Left hindlimb (tissue), 1 donor: ENCODE results near the gene ROBO1.
"Not testable (repeated sequence)": the region's sequence is repeated elsewhere in the genome, so short reads cannot be mapped to it uniquely, and the experiment has no call there.

Experiments
- DNase-seq: peaks from one replicate; pipeline ENCODE4 v3.0.0-alpha.2; 2018

ROBO1 gene

DNA sequence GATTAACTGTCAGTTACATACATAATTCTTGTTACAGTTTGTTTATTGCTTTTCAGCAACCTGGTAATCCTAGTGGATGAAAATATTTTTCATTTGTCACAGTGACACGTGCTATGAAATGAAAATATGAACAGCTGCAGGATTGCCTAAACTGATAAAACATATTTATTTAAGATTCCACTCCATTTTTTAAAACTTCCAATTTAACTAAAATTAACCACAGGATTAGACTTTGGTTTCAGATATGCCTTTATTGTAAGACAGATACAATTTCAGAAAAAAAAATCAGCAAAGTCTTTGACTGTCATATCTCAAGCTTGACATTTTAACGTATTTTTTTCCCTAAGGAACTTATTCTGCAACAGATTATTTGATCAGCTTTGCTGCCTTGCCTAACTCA is 550.7 kb downstream of the ROBO1 start:
- no peak for DNase-seq

DNA sequence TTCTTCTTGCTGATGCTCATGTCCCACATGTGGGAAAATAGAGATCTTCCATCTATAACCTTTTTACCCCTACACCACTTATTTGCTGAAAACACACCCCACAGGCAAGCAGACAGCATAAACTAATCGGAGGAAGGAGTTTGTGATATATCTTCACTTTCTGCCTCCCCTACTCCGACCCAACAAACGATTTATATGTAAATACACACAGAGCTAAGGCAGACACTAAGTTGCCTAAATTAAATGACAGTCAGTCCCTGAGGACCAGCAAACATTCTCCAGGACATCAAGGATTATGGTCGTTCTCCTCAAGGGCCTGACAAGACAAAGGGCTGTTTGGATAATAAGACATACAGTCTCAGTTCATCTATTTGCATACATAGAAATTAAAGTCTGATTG is 552.5 kb downstream of the ROBO1 start:
- no peak for DNase-seq

DNA sequence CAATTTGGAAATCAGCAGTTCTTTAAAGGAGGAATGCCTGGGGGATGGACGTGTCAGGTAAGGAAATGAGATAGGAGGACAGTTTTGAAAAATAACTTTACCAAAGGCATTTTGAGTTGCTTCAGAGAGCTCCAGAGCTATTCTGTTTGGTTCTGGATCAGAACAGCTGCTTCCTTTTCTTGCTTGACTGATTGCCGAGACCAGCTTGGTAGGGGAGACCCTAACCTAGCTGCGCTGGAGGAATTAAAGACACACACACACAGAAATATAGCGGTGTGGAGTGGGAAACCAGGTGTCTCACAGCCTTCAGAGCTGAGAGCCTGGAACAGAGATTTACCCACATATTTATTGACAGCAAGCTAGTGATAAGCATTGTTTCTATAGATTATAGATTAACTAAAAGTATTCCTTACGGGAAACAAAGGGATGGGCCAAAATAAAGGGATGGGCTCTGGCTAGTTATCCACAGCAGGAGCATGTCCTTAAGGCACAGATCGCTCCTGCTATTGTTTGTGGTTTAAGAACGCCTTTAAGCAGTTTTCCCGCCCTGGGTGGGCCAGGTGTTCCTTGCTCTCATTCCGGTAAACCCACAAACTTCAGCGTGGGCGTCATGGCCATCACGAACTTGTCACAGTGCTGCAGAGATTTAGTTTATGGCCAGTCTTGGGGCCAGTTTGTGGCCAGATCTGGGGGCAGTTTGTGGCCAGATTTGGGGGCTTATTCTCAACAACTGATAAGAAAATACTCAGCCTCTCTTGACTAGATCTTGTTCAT is 556.0 kb downstream of the ROBO1 start:
- no peak for DNase-seq

DNA sequence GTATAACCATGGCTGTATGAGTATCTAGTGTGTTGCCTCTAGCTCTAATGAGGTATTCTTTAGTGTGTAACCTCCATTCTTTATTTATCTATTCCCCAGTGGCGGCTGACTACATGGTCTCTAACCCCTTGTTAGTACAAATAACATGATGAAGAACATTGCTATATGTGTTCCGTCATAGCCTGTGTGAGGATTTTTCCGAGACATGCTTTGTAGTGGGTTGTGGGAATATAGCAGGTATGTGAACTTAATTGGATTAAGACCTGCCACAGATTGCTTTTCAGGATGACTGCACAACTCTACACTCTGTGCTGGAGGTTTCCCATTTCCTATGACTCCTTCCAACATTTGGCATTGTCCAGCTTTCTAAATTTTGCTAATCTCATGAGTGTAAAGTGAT is 563.4 kb downstream of the ROBO1 start:
- no peak for DNase-seq

DNA sequence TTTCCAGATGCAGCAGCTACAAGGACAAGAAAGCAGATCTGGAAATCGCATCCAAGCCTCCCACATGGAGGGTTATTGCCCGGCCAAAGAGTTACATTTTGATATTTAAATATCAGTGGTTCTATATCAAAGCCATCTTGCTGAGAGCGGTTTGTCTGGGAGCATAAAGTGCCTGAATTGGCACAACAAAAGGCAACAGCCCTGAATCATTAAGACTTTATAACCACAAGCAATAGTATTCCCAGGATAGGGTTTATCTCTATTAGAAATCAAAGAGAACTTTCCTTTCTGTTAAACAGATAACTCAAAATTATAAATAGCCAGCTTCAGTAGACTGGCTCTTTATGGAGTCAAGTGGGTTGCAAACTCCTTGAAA is 564.7 kb downstream of the ROBO1 start:
- DNase-seq, result peak; percentile 28

DNA sequence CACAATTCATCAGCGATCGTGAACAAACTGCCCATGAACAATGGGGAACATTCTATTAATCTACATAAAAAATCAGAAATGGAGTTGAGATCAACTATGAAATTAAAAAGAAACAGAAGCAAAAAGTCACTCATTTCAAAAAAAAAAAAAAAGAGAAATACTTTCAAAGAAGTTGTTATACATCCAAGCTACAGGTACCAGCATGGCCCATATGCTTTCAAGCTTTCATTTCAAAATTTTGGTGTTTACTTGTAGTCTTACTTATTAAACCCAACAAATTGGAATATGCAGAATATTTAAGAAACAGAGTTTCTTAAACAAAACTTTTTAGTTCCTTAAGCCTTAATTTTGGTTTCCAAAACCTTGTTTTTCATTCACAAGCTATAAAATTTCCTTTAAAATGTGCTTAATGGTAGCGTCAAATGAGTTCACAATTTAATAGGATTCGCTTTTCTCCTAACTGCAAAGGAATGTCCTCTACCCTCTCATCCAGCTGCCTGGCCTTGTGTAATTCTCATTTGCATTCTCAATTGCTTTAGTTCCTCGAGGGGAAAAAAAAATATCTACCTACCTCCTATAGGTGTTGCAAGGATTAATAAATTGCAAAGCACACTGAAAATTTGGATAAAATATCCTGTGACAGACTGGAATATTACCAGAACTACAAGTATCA is 565.2 kb downstream of the ROBO1 start:
- no peak for DNase-seq

DNA sequence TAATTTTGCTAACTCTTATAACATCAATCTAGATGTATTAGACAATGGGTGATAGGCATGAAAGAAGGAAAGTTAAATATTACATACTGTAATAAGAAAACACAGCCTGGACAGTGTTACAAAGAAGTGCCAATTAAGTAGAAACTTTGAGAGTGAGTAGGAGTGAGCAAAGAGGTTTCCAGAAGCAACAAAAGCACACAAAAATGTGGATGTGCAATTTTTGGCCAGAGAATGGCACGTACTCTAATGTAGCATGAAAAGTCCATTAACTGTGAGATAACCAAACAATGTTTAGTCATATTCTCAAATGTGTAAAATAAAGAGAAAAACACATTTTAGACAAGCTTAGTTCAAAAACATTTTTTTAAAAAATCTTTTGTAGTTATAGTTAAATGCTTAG is 567.3 kb downstream of the ROBO1 start:
- no peak for DNase-seq

DNA sequence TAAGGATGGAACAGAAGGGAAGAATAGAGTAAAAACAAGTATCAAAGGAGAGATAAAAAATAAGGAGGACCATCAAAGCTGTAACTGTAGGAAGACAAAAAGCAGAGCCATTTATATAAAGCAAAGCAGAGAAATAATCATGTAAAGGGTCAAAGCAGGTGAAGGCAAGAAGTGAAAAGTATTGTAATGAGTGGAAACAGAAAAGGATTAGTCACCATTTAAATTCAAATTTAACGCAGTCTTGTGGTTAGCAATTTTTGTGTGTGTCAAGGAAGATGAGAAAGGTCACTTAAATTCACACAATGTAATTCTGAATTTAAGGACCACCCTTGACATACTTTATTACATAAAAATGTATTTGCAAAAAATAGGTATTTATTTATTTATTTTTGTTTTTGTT is 567.8 kb downstream of the ROBO1 start:
- DNase-seq, result no peak

DNA sequence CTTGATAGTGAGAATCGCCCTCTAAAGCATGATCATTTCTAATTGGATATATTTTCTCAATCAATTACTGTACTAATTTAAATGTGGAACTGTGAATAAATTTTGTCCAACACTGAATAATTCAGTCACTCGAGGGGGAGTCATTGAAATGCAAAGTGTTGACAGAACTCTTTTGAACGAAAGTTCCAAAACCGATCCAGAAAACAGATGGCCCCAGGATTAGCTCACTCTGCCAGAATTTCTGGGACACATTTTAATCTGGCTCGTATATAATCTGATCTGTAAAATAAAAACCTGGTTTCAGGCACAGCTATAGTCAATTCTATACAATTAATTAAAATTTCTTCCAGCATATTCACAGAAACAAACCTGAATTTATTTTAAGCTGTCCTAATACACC is 580.4 kb downstream of the ROBO1 start:
- no peak for DNase-seq

DNA sequence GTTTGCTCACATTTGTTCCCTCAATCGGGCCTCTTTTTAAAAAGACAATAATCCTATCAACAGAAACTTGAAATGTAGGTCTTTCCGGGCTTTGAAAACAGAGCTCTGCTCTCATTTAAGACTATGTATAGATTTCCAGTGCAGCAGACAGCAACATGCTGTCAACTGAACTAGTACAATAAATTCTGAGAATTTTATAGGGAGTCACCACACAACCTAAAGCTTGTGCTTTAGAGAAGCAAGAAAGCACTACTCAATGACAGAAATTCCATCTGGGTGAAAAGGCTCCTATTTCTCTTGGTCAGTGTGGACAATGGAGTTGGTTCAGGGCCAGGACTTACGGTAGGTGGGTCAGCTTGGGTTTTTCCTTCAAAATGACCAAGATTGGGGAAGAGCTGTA is 583.5 kb downstream of the ROBO1 start:
- no peak for DNase-seq

DNA sequence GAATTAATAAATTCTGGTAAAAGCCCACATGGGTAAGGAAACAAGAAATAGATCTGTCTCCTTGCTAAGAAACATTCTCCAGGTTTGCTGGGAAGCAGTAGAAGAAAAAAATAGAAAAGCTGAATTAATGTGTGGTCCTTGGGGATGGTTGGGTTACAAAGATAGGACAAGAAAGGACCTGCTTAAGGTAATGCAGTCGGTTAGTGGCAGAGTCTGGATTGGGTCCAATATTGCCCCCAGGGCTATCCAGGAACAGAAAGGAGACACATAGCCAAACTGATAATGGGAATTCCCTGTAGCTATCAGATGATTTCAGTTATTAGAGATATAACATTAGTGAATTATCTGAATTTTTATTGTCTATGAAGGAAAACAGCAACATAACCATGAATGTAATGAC is 584.3 kb downstream of the ROBO1 start:
- DNase-seq, result no peak

DNA sequence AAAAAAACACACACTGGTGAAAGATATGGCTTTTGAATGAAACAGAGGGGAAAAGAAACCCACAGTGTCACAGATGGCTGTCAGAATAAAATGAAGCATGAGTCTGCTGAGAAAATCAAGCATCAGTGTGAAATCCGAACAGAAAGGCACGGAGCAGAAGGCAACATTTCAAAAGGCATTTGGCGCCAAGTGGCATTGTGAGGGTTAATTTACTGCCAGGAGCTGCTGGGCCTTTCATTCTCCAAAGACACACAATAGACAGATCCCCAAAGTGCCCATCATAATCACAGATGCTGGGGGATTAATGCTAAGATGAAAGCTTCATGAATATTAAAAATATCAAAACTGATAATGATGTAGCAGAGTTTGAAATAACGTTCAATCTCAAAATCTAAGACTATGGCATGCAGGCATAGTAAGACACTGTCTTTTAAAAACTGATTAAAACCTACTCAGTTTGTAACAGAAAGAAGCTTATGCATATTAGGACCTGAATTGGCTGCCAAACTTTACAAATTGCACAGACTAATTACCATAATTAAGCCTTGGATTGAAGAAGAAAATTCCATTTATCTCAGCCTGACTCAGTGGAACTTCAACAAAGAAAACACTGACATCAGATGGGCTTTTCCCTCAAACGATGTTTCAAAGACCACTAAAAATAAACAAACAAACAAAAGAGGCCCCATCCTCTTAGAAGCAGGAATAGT is 589.2 kb downstream of the ROBO1 start:
- DNase-seq, result no peak

DNA sequence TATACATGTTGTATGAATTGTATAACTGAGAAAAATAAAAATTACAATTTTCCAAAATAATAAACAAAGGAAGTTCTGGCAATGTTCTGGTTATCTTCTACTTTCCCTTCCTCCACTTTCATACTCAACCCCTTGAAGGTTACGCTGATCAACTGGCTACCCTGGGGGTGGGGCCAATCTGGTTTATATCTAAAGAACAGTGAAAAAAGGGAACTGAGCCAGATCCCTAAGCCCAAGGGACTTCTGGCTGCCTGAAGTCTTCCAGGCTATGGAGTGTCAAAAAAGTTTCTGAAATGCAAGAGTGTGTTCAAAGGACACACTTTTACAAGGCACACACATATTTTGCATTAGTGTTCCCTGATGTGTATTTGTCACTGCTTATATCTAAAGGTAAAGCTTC is 591.9 kb downstream of the ROBO1 start:
- DNase-seq, result no peak

DNA sequence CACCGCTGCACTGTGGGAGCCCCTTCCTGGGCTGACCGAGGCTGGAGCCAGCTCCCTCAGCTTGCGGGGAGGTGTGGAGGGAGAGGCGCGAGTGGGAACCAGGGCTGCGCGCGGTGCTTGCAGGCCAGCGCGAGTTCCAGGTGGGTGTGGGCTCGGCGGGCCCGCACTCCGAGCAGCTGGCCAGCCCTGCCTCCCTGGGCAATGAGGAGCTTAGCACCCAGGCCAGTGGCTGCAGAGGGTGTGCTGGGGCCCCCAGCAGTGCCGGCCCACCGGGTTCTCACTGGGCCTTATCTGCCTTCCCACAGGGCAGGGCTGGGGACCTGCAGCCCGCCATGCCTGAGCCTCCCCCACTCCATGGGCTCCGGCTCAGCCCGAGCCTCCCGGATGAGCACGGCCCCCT is 594.5 kb downstream of the ROBO1 start:
- DNase-seq, result not testable (repeated sequence)

DNA sequence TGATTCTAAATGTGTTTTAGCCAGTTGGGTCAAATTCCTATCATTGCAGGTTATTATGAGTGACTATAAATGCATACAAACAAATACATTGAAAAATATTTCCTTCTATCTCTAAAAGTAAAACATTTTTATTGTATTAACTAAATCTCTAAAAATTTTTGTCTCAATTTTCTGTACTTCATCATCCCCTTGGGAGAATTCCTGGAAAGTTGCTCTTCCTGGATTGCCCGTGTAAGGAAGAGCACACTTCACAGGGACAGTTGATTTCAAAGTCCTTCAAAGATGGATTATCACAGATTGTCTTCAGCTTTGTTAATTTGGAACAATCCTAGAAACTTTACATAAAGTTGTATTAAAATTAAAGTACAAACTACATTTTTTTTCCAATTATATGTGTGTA is 595.6 kb downstream of the ROBO1 start:
- DNase-seq, result no peak

DNA sequence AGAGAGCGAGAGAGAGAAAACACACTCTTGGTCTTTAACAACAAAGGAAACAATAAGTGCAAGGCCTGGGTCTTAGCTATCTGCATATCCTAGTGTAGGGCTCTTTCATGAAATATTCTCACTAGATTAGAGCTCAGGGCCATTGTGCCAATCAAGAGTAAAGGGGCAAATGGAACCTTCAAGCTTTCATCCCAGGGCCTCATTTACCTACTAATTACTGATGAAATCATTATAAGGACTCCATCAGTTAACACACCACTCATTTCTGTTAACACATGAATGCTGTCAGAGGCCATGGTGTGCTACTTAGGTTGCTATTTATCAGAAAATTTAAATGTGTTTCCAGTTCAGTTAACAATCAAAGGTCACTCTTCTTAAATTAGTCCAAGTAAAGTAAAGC is 597.8 kb downstream of the ROBO1 start:
- no peak for DNase-seq

DNA sequence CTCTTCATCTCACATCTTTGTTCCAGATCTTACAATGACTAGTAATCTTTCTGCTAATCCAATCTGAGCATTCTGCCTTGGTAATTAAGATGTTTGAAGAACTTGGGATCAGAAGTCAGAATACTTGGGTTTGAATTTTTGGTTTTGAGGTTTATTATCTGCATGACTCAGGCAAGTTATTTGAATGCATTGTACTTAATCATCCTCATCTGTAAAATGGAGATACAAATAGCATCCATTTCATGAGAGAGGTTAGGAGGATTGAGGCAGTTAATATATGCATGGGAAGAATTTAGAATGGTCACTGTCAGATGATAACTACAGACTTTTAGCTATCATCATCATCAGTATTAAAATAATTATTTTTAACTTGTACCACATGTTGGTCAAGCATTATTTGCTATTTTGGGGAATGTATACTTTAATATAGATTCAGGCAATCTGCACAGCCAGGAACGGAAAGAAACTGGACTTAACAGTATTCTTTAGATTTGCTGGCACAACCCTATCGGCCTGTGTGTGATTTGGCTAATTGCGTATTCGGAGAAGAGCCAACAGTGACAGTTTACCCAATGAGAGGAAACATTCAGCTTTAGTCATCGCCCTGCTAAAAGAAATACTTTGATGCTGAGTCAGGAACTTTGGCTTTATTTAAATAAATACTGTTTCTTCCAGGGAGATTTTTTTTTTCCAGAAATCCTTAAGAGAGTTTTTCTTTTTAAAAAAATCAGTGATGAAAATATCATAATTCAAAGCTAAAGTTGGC is 600.0 kb downstream of the ROBO1 start:
- DNase-seq, result peak; percentile 23

DNA sequence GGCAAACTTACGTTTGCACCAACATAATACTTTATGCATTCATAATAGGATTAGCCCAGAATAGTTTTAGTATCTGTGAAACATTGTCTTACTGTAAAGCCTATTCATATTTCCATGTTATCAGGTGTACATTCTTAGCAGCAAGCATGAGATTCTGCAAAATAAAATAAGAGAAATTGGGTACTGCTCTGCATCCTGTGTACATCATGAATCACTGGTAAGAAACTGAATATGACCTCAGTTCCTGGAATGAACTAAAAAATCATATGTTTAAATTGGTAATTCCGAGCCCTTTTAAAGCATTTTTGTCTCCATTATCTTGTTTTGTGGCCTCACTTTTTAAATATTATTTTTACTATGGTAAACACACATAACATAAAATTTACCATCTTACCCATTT is 605.1 kb downstream of the ROBO1 start:
- DNase-seq, result no peak

DNA sequence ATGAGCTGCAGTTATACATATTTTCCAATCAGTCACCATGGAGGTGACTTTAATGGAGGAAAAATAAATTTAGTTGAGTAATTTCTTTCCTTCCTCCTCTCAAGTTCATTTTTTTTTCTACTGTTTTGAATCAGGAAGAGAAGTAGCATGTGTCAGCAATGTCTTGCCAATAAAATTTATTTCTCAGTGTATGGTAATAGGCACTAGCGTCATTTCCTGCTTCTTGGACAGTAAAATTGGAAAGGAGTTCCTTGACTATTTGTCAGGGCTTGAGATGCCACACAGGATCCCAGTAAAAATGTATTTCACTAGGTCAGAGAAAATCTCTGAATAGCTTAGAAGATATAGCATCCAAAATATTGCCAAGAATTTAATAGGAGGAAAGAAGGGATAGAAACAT is 605.9 kb downstream of the ROBO1 start:
- no peak for DNase-seq

DNA sequence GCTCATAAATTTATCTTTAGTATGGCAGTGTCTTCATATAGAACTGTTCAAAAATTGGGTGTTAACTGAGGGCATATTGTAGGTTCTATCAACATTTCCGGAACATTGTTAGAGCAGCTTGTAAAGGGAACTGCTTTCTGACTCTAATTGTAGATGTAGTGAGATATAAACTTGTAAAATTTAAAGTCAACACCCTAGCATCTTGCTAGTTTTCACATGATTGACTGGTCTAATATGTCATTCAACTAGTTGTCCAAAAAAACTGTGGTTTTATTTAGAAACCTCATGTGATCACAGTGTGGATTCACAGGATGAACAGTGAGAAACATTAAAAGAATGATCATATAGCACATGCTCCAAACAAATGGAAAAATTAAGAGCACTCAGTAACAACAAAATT is 607.4 kb downstream of the ROBO1 start:
- DNase-seq, result no peak

DNA sequence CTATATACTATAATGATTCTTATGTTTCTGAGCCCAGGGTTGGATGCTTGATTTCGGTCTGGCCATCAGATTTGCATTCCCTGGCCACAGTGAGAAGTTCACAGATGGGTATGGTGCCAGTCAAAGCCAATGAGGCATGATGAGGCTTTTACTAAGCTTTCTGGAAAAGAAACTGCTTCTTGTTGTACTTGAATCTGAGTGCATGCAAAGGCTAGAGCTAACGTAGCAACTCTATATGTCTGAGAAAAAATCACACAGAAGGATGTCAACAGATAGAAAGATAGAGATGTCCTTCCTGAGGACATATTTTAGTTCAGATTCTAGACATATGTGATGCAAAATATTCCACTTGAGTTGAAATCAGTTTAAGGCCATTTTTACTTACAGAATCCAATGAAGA is 608.1 kb downstream of the ROBO1 start:
- DNase-seq, result no peak

DNA sequence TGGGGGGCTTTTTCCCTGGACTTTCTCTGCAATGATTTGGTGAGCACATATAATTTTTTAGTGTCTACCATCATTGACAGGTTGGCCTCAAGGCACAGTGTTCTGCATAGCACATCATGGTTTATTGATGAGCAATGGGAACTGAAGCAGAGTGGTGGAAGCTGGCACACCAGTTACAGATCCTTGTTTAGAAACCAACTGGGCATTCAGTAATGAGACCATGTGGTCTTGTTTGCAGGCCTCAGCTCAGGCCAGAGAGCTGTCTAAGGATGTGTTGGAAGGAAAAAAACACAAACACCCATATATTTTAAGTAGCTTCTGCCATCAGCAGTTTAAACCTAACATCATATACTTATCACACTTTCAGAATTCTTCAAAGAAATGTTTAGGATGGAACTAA is 610.6 kb downstream of the ROBO1 start:
- DNase-seq, result no peak

DNA sequence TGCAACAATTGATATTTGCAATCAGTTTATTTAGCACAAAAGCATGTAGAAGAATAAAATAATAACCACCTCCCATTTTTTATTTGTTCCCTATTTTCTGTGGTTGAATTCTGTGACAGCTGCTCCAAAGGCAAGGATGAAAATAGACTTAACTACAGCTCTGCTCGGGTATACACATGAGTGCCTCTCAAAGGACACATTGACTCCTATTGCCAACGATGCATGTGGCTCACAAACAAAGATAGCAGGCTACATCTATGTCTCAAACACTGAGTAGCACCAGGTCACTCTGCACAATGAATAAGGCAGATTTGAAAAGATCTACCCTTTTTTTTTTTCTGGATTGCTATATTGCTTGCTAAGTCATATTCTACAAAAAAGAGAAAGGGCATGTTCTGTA is 612.9 kb downstream of the ROBO1 start:
- no peak for DNase-seq

DNA sequence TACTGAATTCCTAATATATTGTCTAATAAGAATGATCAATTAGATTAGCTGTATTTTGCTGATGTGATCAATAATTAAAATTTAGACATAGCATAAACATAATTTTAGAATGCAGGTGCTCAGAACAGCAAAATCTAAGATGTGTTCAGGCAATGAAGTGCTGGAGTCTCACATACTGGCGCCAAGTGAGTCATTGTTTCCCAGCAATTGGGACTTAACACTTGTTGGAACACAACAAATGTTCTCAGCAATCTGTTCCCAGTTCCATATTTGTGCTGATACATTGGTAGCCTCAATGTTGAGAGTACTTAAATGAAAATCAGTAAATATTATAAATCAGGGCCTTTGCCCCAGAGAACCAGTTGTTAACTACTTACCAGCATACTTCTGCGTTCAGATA is 619.0 kb downstream of the ROBO1 start:
- no peak for DNase-seq
